ENCODE measurements around the gene MYO9A. TPM values are rescaled to one million over a fixed set of nuclear protein-coding genes. Genes with fewer than 3 reads are reported as not detected.

Gene MYO9A
- total and polyA plus RNA-seq, 2 donors (not counting 1 experiment from before 2014, with no cell fraction given), result 6.2 to 66.1 TPM

- Mint-ChIP-seq H3K27ac (no peak overlapping the region), H3K4me1 (peaks cover 4% of the 10 kb centered on the region), H3K27me3 (no peaks in the 10 kb centered on the region), H3K9me3 (ENCODE audit: insufficient read depth) (no peaks in the 10 kb centered on the region), H3K4me3 (no peak overlapping the region)
- H3K4me3 ChIP-seq (ENCODE audit: control extremely low read depth in 1 of 5, extremely low read depth in 1 of 5, insufficient read depth in 1 of 5, low read depth in 2 of 5, low read length in 4 of 5), result no peak overlapping the region
- no peak overlapping the region for H2AFZ ChIP-seq (ENCODE audit: insufficient read depth, low read depth, low read length, poor library complexity, severe bottlenecking)
- no peak overlapping the region for H3K4me2 ChIP-seq (replicated peaks; ENCODE audit: low read depth, low read length, poor library complexity, severe bottlenecking)
- H3K36me3 ChIP-seq (replicated peaks in 1 of 2; ENCODE audit: control extremely low read depth in 1 of 2, control insufficient read depth in 1 of 2, extremely low read depth in 1 of 2, insufficient read depth in 2 of 2, low read length in 1 of 2), result peaks cover 0 to 1% of the 10 kb centered on the region in 2 experiments
- H3K4me1 ChIP-seq (ENCODE audit: control insufficient read depth in 2 of 2, insufficient read depth in 2 of 2, low read length in 2 of 2), result no peaks in the 10 kb centered on the region
- H3K9me3 ChIP-seq (ENCODE audit: control extremely low read depth in 1 of 3, control insufficient read depth in 2 of 3, insufficient read depth in 1 of 3, low read length in 2 of 3), result no peaks in the 10 kb centered on the region
- CTCF ChIA-PET, result no interaction called here
- WGBS (ENCODE audit: insufficient coverage), result no CpG with 5 or more reads among the region's 1 CpG
- H3K9ac ChIP-seq (ENCODE audit: low read length), result no peak overlapping the region
- H3K27me3 ChIP-seq (replicated peaks in 1 of 4; ENCODE audit: control extremely low read depth in 1 of 4, control insufficient read depth in 3 of 4, insufficient read depth in 4 of 4, low read length in 3 of 4), result no peaks in the 10 kb centered on the region
- no peak for DNase-seq
- no peak overlapping the region for H3K27ac ChIP-seq (ENCODE audit: low read length in 2 of 2)
- POLR2A ChIA-PET, result no interaction called here
- ATAC-seq (ENCODE audit: low read depth), result no peak
- intact Hi-C loops (cut with micrococcal nuclease), result no loop called here
- peaks cover 12% of the 10 kb centered on the region for H4K20me1 ChIP-seq (ENCODE audit: control insufficient read depth, insufficient read depth, low read length, poor library complexity, severe bottlenecking)
- no peak for TF ChIP-seq EZH2 (IDR thresholded peaks at IDR 0.05; ENCODE audit: borderline replicate concordance, insufficient read depth, low read depth, low read length, poor library complexity, severe bottlenecking)
- no peak for TF ChIP-seq CTCF (IDR thresholded peaks at IDR 0.05)
- peaks cover 28% of the 10 kb centered on the region for H3K79me2 ChIP-seq (ENCODE audit: control insufficient read depth, insufficient read depth, low read length)
These were observed 21.2 kb downstream of the MYO9A start for GRCh38 chr15:72096796-72097195.

GRCh38 chr15:72092691-72093090 is 25.3 kb downstream of the MYO9A start:
- intact Hi-C loops (cut with micrococcal nuclease), result no loop called here
- TF ChIP-seq CTCF (IDR thresholded peaks at IDR 0.05), result no peak
- TF ChIP-seq EZH2 (IDR thresholded peaks at IDR 0.05; ENCODE audit: borderline replicate concordance, insufficient read depth, low read depth, low read length, poor library complexity, severe bottlenecking), result no peak
- H3K27ac Mint-ChIP-seq, result no peak overlapping the region

More at GRCh38 chr15:72092691-72093090, 25.3 kb downstream of the MYO9A start:
- peaks cover 23% of the 10 kb centered on the region for H3K79me2 ChIP-seq (ENCODE audit: control insufficient read depth, insufficient read depth, low read length)
- peaks cover 0 to 1% of the 10 kb centered on the region in 2 experiments for H3K36me3 ChIP-seq (replicated peaks in 1 of 2; ENCODE audit: control extremely low read depth in 1 of 2, control insufficient read depth in 1 of 2, extremely low read depth in 1 of 2, insufficient read depth in 2 of 2, low read length in 1 of 2)
- H3K9ac ChIP-seq (ENCODE audit: low read length), result no peak overlapping the region
- H3K4me1 ChIP-seq (ENCODE audit: control insufficient read depth in 2 of 2, insufficient read depth in 2 of 2, low read length in 2 of 2), result no peaks in the 10 kb centered on the region
- DNase-seq, result no peak
- CTCF ChIA-PET, result no interaction called here
- no peak overlapping the region for H3K27ac ChIP-seq (ENCODE audit: low read length in 2 of 2)
- H3K27me3 ChIP-seq (replicated peaks in 1 of 4; ENCODE audit: control extremely low read depth in 1 of 4, control insufficient read depth in 3 of 4, insufficient read depth in 4 of 4, low read length in 3 of 4), result no peaks in the 10 kb centered on the region
- no peak overlapping the region for H2AFZ ChIP-seq (ENCODE audit: insufficient read depth, low read depth, low read length, poor library complexity, severe bottlenecking)
- H3K27me3 Mint-ChIP-seq, result no peaks in the 10 kb centered on the region
- H3K4me3 Mint-ChIP-seq, result no peak overlapping the region
- H3K4me1 Mint-ChIP-seq, result peaks cover 4% of the 10 kb centered on the region
- H3K9me3 Mint-ChIP-seq (ENCODE audit: insufficient read depth), result no peaks in the 10 kb centered on the region
- no peak overlapping the region for H3K4me2 ChIP-seq (replicated peaks; ENCODE audit: low read depth, low read length, poor library complexity, severe bottlenecking)
- H3K4me3 ChIP-seq (ENCODE audit: control extremely low read depth in 1 of 5, extremely low read depth in 1 of 5, insufficient read depth in 1 of 5, low read depth in 2 of 5, low read length in 4 of 5), result no peak overlapping the region
- peaks cover 19% of the 10 kb centered on the region for H4K20me1 ChIP-seq (ENCODE audit: control insufficient read depth, insufficient read depth, low read length, poor library complexity, severe bottlenecking)
- POLR2A ChIA-PET, result no interaction called here
- no peak for ATAC-seq (ENCODE audit: low read depth)
- H3K9me3 ChIP-seq (ENCODE audit: control extremely low read depth in 1 of 3, control insufficient read depth in 2 of 3, insufficient read depth in 1 of 3, low read length in 2 of 3), result no peaks in the 10 kb centered on the region

Data from B cell (primary cell).